HL-60 (cell line): Measurements from ENCODE around the gene CFAP20DC.
"Not testable (repeated sequence)": the region's sequence is repeated elsewhere in the genome, so short reads cannot be mapped to it uniquely, and the experiment has no call there.

Experiments used
- DNase-seq, 2 experiments: peaks; one replicate each; pipeline ENCODE4 v3.0.0-alpha.2; 2010 to 2020; ENCODE audit warnings: low read depth in 1 of 2, low spot score in 1 of 2
- H3K27ac ChIP-seq: fragments of 250-450 bp; sonication (Bioruptor Pico); replicated peaks from 2 replicates; pipeline ENCODE4 v1.5.1; 2020; ENCODE audit warnings: mild to moderate bottlenecking, moderate library complexity
- H3K27me3 ChIP-seq: fragments of 250-450 bp; sonication (Bioruptor Pico); 2 replicates; pipeline ENCODE4 v1.5.1; 2021; ENCODE audit warnings: mild to moderate bottlenecking, moderate library complexity; ENCODE audit not compliant: insufficient read depth, poor library complexity, severe bottlenecking
- H3K4me3 ChIP-seq: replicated peaks from 2 replicates; pipeline ENCODE4 v1.5.1; 2011; ENCODE audit warnings: mild to moderate bottlenecking, control low read depth, low read length; ENCODE audit not compliant: insufficient read depth
- GABPA ChIP-seq: IDR thresholded peaks from 2 replicates; pipeline ENCODE4 v1.6.1; 2012; ENCODE audit warnings: low read depth
- POLR2AphosphoS5 ChIP-seq: IDR thresholded peaks from 2 replicates; pipeline ENCODE4 v1.6.1; 2012; ENCODE audit warnings: low read depth
- SPI1 ChIP-seq: IDR thresholded peaks from 2 replicates; pipeline ENCODE4 v1.6.1; 2012; ENCODE audit warnings: low read depth, mild to moderate bottlenecking, borderline replicate concordance
- TF ChIP-seq, protein P1 (sequence below): IDR thresholded peaks from 2 replicates; pipeline ENCODE4 v1.6.1; 2012; ENCODE audit warnings: low read depth; ENCODE audit not compliant: insufficient replicate concordance
- TF ChIP-seq, protein P2 (sequence below): IDR thresholded peaks from one replicate; pipeline ENCODE4 v1.5.1; 2011; ENCODE audit warnings: low read length, control low read depth, inconsistent platforms; ENCODE audit not compliant: insufficient read depth

Gene CFAP20DC

GRCh38 chr3:58696093-58696492 lies 353.7 kb downstream of the CFAP20DC start:
- no peak for DNase-seq

DNA sequence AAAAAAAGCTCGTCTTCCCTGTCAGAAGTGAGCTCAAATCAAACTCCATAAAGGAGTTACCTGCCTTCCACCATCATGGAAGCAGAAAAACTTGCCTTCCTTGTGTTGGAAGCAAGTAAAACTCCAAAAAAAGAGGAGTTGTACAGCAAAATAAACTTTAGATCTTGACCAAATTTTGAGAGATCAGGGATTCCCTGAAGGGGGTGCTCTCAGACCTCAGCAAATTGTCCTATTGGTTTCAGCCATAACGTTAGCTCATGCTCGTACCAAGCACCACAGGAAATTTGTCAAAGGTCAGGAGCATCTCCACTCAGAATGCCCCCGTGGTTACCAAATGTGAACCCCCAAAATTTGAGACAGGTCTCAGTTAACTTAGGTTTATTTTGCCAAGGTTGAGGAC lies 354.5 kb downstream of the CFAP20DC start:
- not testable (repeated sequence) for DNase-seq, H3K27me3 ChIP-seq, H3K4me3 ChIP-seq, H3K27ac ChIP-seq

More at GRCh38 chr3:58696093-58696492, 353.7 kb downstream of the CFAP20DC start:
- H3K4me3 ChIP-seq = no peak overlapping the region
- TF ChIP-seq POLR2AphosphoS5 = no peak
- no peak for TF ChIP-seq SPI1
- TF ChIP-seq, protein P1, sequence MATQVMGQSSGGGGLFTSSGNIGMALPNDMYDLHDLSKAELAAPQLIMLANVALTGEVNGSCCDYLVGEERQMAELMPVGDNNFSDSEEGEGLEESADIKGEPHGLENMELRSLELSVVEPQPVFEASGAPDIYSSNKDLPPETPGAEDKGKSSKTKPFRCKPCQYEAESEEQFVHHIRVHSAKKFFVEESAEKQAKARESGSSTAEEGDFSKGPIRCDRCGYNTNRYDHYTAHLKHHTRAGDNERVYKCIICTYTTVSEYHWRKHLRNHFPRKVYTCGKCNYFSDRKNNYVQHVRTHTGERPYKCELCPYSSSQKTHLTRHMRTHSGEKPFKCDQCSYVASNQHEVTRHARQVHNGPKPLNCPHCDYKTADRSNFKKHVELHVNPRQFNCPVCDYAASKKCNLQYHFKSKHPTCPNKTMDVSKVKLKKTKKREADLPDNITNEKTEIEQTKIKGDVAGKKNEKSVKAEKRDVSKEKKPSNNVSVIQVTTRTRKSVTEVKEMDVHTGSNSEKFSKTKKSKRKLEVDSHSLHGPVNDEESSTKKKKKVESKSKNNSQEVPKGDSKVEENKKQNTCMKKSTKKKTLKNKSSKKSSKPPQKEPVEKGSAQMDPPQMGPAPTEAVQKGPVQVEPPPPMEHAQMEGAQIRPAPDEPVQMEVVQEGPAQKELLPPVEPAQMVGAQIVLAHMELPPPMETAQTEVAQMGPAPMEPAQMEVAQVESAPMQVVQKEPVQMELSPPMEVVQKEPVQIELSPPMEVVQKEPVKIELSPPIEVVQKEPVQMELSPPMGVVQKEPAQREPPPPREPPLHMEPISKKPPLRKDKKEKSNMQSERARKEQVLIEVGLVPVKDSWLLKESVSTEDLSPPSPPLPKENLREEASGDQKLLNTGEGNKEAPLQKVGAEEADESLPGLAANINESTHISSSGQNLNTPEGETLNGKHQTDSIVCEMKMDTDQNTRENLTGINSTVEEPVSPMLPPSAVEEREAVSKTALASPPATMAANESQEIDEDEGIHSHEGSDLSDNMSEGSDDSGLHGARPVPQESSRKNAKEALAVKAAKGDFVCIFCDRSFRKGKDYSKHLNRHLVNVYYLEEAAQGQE = no peak
- TF ChIP-seq, protein P2, sequence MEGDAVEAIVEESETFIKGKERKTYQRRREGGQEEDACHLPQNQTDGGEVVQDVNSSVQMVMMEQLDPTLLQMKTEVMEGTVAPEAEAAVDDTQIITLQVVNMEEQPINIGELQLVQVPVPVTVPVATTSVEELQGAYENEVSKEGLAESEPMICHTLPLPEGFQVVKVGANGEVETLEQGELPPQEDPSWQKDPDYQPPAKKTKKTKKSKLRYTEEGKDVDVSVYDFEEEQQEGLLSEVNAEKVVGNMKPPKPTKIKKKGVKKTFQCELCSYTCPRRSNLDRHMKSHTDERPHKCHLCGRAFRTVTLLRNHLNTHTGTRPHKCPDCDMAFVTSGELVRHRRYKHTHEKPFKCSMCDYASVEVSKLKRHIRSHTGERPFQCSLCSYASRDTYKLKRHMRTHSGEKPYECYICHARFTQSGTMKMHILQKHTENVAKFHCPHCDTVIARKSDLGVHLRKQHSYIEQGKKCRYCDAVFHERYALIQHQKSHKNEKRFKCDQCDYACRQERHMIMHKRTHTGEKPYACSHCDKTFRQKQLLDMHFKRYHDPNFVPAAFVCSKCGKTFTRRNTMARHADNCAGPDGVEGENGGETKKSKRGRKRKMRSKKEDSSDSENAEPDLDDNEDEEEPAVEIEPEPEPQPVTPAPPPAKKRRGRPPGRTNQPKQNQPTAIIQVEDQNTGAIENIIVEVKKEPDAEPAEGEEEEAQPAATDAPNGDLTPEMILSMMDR = no peak
- no peak for TF ChIP-seq GABPA
- H3K27ac ChIP-seq = no peak overlapping the region
- no peaks in the 10 kb centered on the region for H3K27me3 ChIP-seq

GRCh38 chr3:58693940-58694850 lies 355.6 kb downstream of the CFAP20DC start:
- Histone ChIP-seq H3K27ac (no peak overlapping the region), H3K27me3 (no peaks in the 10 kb centered on the region), H3K4me3 (no peak overlapping the region)
- TF ChIP-seq POLR2AphosphoS5 (no peak), SPI1 (peak; percentile 37; the same call in 1 of the 2 replicates)
- TF ChIP-seq, protein P1 = no peak
- DNase-seq = peak in 1 of 2 experiments; percentile 16

- no peak for DNase-seq
- Histone ChIP-seq H3K4me3 (no peak overlapping the region), H3K27ac (no peak overlapping the region), H3K27me3 (no peaks in the 10 kb centered on the region)
- TF ChIP-seq POLR2AphosphoS5 = no peak
- TF ChIP-seq, protein P1 = no peak
- TF ChIP-seq GABPA = no peak
- TF ChIP-seq, protein P2 = no peak
- TF ChIP-seq SPI1 = no peak
Measured at GRCh38 chr3:58692484-58692883, 357.3 kb downstream of the CFAP20DC start.
